ENCODE results near the gene MED16.
"Not testable (repeated sequence)": the region's sequence is repeated elsewhere in the genome, so short reads cannot be mapped to it uniquely, and the experiment has no call there.

MED16 gene

DNA sequence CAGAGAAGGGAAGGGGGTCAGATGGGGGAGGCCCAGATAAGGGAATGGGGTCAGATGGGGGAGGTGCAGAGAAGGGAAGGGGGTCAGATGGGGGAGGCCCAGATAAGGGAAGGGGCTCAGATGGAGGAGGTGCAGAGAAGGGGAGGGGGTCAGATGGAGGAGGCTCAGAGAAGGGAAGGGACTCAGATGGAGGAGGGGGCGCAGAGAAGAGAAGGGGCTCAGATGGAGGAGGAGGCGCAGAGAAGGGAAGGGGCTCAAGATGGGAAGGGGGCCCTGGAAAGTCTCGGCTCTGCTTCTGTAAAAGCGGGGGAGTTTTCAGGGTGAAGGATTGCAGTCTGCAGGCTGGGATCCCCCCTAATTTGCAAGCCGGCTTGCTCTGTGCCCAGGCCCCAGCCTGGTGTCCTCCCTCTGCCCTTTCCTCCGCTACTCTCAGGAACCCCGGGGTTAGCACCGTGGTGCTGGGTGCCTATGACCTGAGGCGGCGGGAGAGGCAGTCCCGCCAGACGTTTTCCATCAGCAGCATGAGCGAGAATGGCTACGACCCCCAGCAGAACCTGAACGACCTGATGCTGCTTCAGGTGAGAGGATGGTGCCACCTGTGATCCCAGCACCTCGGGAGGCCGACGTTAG is 63.7 kb downstream of the MED16 start:
- DNase-seq (ENCODE audit: low spot score) = no peak

DNA sequence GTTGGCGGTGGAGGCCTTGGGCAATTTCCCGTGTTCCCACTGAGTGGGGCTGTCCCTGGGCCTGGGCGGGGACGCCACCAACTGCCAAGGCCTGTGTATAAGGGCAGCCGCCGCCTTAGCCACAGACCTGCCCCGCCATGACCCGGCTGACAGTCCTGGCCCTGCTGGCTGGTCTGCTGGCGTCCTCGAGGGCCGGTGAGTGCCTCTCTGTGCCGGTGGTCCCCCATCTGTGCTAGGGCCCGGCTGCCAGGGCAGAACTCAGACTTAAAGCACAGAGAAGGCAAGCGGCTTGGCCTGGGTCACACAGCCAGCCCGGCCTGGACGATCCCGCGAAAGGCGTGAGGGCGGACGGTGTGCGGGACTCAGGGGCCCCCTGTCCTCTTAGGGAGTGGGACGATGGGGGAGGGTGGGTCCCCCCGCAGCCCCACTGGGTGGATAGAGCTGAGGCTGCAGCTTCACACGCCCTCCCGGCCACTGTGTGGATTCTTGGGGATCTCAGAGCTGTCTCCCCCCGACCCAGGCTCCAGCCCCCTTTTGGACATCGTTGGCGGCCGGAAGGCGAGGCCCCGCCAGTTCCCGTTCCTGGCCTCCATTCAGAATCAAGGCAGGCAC is 65.2 kb downstream of the MED16 start, which contains the start of gene AZU1:
AZU1 (plus strand) TSS at position 128 of the 612 bp plus-strand sequence; CDS start at position 138, 10 bp downstream.
- no peak for DNase-seq (ENCODE audit: low spot score)

DNA sequence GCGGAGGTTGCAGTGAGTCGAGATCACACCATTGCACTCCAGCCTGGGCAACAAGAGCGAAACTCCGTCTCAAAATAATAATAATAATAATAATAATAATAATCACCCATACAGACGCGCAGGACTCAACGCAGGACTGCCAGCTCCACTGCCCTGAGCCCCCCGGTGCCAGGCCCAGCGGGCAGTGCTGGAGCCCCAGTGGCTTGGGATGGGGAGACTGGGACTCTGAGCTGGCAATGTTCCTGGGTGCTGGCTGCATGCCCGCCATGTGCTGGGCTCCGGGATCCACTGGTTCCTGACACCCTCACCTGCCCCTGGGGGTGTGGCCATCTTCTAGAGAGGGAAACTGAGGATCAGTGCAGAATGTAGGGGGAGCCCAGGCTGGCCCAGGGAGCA is 65.7 kb downstream of the MED16 start:
- DNase-seq (ENCODE audit: low spot score) = no peak

DNA sequence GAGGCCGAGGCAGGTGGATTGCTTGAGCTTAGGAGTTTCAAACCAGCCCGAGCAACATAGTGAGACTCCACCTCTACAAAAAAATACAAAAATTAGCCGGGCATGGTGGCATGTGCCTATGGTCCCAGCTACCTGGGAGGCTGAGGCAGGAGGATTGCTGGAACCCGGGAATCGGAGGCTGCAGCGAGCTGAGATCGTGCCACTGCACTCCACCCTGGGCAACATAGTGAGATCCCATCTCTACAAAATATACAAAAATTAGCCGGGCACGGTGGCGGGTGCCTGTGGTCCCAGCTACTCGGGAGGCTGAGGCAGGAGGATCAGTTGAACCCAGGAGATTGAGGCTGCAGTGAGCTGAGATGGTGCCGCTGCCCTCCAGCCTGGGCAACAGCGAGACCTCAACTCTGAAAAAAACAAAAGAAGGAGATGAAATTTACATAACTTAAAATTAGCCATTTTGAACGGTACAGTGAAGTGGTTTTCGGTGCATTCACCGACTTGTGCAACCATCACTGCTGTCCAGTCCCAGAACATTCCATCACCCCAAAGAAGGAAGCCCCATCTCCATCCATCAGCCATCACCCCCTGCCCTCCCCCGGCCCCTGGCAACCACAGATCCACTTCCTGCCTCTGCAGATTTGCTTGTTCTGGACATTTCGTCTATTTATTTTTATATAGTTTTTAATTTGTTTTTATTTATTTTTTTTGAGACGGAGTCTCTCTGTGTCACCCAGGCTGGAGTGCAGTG is 66.9 kb downstream of the MED16 start:
- DNase-seq (ENCODE audit: low spot score) = no peak

DNA sequence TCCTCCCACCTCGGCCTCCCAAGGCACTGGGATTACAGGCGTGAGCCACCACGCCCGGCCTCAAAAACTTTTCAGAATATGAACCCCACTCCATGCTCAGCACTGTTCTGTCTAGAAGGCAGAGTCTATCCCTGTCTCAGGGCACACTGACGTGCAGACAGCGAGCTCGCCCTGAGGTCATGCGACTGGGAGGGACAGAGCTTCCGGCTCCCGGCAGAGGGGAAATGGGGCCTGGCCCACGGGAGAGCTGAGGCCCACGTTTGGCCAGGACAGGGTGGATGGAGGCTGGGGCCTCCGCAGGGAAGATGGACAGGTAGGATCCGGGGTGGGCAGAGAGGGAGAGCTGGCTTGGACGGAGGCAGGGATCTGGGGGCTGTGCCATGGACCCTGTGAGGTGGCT is 68.1 kb downstream of the MED16 start:
- no peak for DNase-seq (ENCODE audit: low spot score)

DNA sequence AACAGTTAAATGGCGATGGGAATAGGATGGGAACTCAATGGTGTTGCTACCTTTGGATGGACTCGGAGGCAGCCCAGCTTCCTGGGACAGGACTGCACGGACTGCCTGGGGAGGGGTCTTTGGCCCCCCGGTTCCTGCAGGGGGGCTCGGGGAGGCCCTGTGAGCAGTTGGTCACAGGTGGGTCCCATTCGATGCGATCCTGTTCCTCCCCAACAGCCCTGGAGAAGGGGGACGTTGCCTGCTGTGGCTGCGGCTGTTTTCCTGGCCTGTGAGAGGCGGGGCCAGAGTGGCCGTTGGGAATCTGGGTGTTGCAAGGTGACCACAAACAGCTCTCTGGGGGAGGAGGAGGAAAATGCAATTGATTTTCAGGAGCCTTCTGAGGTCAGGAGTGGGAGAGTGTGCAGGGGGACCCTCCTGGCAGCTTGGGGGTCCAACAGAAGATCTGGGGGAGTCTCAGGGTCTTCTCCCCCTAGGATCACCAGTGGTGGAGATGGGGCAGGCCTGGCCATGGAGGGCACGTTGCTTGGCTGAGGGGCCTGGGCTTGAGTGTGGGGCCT is 69.3 kb downstream of the MED16 start:
- DNase-seq (ENCODE audit: low spot score) = no peak

DNA sequence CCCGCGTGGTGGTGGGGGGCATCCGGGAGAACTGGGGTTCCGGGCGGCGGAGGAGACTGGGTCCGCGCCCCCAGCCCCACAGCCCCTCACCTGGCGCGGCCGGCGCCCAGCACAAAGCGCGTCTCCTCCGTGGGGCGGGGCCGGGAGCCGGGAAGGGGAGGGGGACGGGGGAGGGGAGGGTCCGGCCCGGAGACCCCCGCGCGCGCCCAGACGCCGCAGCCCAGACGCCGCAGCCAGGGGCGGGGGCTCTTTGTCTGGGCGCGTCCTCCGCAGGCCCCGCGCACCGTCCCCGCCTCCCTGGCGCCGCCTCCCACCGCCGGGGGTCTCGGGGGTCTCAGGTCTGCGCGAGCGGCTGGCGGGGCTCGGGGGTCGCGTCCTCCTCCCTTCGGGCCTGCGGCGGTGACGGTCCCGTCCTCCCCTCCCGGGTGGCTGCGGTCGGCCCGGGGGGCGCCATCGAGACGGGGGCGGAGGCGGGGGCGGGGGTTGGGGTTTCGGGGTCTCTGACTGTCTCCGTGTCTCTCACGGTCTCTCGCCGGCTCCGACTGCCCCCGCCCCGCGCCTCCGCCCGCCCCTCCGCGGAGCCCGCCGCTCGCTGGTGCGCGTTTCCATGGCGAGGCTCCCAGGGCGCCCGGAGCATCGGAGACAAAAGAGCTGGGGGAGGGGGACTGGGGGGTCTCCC is 71.0 kb downstream of the MED16 start, which contains the start of gene PLPPR3:
PLPPR3 (minus strand) TSS at position 131 of the 679 bp plus-strand sequence. CDS start 396 bp downstream, outside the sequence.
- no peak for DNase-seq (ENCODE audit: low spot score)

DNA sequence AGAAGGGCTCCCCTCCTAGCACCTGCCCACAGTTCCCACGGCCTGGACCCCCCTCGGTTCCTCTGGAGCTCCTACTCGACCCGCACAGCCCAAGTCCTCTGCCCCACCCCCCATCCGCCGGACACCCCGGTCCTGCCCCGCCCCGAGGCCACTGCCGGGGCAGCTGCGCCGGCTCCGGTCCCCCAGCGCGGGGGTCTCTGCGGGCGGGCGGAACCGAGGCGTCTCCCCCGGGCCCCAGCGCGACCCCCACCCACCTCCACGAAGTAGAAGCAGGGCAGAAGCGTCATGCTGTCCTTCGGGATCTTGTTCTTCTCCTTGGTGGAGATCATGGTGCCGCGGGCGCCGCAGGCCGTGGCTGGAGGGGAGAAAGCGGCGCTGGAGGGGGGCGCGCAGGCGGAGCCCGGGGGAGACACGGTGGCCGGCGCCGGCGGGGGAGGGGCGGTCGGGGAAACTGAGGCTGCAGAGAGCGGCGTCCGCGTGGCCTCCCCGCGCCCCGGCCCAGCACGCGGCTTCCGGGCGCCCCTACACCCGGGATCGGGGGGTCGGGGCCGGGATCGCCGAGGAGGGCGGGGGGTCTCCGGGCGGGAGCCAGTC is 71.7 kb downstream of the MED16 start:
- no peak for DNase-seq (ENCODE audit: low spot score)

DNA sequence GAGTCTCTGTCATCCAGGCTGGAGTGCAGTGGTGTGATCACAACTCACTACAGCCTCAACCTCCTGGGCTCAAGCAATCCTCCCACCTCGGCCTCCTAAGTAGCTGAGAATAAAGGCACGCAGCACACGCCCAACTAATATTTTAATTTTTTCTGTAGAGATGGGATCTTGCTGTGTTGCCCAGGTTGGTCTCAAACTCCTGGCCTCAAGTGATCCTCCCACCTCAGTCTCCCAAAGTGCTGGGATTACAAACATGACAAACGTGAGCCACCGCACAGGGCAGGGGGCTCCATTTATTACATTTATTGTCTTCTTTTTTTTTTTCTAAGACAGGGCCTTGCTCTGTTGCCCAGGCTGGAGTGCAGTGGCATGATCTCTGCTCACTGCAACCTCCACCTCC is 72.8 kb downstream of the MED16 start:
- DNase-seq (ENCODE audit: low spot score) = not testable (repeated sequence)
